Measurements from ENCODE around the gene RNU4-1. TPM values are rescaled to one million over a fixed set of nuclear protein-coding genes. Genes with fewer than 3 reads are reported as not detected.

Gene RNU4-1
- under 0.01 TPM in 1 of 2 replicates, not detected in the other for total RNA-seq

DNA sequence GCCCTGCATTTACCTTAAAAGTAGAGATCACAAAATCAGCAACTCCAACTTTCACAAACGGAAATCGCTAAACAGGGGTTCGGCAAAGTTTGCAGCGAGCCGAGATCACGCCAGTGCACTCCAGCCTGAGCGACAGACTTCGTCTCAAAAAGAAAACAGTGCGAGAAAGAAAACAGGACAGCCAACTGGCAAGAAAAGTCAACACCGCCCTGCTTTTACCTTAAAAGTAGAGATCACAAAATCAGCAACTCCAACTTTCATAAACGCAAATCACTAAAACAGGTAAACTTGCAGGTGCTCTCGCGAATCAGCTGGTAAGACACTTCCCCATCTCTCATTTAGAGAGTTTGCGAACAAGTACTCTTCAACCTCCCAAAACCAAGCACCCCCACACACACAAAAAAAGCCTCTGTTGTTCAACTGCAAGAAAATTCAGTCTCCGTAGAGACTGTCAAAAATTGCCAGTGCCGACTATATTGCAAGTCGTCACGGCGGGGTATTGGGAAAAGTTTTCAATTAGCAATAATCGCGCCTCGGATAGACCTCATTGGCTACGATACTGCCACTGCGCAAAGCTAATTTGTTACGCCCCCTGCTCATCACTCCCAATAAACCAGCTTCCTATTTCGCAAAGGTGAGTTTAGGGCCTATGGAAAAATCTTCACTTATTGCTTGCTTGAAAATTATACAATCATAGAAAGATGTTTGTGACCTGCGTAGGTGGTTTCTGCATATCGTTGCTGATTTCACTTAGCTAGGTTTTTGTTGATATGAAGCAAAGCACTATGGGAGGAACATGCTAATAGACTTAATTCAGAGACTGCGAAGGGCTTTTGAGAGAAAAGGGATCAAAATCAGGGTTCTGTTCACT, at the start of gene RNU4-1:
Gene RNU4-1, minus strand, starts transcription at position 577 of the 871 bp plus-strand sequence.

DNA sequence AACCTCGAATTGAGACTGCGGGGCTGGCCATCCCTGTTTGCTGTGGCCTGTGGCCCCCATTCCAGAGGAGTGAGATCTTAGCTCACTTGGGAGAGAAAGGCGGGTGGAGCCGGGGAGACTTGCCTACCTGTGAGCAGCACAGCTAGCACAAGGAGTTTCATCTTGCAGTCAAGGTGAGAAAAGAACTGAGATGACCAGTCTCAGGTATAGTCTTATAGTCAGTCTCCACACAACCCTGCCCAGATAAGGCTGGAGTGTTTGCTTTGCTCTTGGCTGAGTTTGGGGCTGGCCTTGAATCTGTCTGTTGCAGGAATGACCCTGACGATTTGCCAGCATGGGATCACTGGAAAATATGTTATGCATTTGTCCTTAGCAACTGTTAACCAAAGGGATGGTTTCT, 34.6 kb upstream of the RNU4-1 start, which contains the start of gene PLA2G1B:
Gene PLA2G1B, minus strand, starts transcription at position 187 of the 400 bp plus-strand sequence. Its CDS starts 26 bp downstream, at position 161.

DNA sequence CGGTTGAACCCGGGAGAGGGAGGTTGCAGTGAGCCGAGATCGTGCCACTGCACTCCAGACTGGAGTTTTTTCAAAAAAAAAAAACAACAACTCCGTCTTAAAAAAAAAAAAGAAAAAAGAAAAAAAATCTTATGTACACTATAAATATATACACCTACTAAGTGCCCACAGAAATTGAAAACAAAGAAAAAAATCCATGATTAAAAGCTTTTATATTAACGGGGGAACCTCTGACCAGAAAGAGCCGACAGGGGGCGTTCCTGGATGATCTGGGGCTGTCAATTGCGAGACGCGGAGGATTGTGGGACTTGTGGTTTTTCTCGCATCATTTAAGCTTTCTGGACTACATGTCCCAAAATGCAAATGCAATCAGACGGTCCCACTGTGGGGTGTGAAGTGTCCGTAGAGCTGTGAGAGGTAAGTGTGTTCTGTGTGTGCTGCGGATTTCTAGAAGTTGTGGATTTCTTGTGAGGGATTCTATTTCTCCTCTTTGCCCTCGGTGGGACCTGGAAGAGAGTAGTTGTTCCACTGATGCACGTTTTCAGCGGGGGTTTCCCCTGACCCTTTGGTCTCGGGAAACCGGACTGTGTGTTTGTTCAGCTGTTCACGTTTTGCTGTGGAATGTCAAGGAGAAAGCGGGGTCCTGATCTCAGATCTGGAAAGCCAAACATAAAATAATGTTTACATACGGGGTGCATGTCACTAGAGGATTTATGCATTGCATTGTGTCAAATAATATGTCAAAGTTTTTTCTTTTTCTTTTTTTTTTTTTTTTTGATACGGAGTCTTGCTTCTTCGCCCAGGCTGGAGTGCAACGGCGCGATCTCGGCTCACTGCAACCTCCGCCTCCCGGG, 9.2 kb upstream of the RNU4-1 start, which contains the start of gene SIRT4:
Gene SIRT4, plus strand, starts transcription at position 360 of the 854 bp plus-strand sequence. CDS start 1,241 bp downstream, outside the sequence.

DNA sequence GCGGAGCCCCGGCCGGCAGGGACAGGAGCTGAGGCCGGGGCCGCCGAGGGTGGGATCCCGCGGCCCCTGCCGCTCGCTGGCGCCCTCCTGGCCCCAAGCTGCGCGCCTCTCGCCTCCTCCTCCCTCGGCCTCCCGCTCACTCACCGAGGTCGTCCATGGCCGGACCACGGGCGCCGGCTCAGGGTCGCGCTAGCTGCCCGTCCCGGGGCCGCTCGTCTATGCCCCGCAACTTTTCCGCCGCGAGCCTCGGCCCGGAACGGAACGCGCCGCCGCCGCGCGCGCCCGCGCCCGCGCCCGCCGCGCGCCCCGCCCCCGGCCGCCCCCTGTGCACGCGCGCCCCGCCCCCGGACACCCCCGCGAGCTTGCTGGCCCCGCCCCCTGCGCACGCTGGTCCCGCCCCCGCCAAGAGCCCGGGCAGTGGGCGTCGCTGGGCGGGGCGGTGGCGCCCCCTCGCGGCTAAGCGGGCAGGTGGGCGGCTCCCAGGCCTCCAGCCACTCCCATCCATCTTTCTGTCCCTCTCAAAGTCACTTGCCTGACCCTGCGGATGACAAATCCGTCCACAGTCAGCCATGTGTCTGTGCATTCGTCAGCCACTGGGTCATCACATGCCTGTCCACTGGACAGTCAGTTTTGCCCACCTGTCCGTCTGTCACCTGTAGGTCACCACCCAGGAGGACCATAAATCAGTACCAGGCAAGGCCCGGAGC, 27.4 kb downstream of the RNU4-1 start, which contains the start of gene PXN:
Gene PXN, minus strand, starts transcription at position 258 of the 707 bp plus-strand sequence. Its CDS starts 101 bp downstream, at position 157.

Other genes with a start within 250 kb of the RNU4-1 start
- 24.9 and 33.3 TPM in 2 replicates for gene RAB35, start 176.5 kb downstream of the RNU4-1 start, total RNA-seq
- 78.9 and 143 TPM in 2 replicates for gene GCN1, start 98.5 kb downstream of the RNU4-1 start, total RNA-seq
- gene RPLP0, start 92.1 kb downstream of the RNU4-1 start, total RNA-seq = 3,050 and 5,524 TPM in 2 replicates
- gene PXN, start 27.5 kb downstream of the RNU4-1 start, total RNA-seq = 35.2 and 77.0 TPM in 2 replicates
- gene RNU4-2, start 1.3 kb downstream of the RNU4-1 start, total RNA-seq = under 0.01 TPM in 1 of 2 replicates, not detected in the other
- 0.68 and 1.1 TPM in 2 replicates for gene SIRT4, start 9.1 kb upstream of the RNU4-1 start, total RNA-seq
- gene PLA2G1B, start 34.5 kb upstream of the RNU4-1 start, total RNA-seq = not detected in 2 replicates
- gene MSI1, start 75.9 kb upstream of the RNU4-1 start, total RNA-seq = not detected in 2 replicates
- gene COX6A1, start 144.9 kb upstream of the RNU4-1 start, total RNA-seq = 381 and 699 TPM in 2 replicates
- 27.8 and 70.1 TPM in 2 replicates for gene TRIAP1, start 153.1 kb upstream of the RNU4-1 start, total RNA-seq
- 22.2 and 22.4 TPM in 2 replicates for gene GATC, start 153.2 kb upstream of the RNU4-1 start, total RNA-seq
- 218 and 289 TPM in 2 replicates for gene SRSF9, start 176.5 kb upstream of the RNU4-1 start, total RNA-seq
- gene DYNLL1, start 202.9 kb upstream of the RNU4-1 start, total RNA-seq = 281 and 342 TPM in 2 replicates
- gene COQ5, start 235.9 kb upstream of the RNU4-1 start, total RNA-seq = 41.3 and 42.4 TPM in 2 replicates
- gene RNF10, start 241.1 kb upstream of the RNU4-1 start, total RNA-seq = 160 and 314 TPM in 2 replicates